Caco-2 (cell line): ENCODE results near the gene NUP98. TPM values are rescaled to one million over a fixed set of nuclear protein-coding genes. Genes with fewer than 3 reads are reported as not detected.

Source experiments
- BruUV-seq: library from RNA; stranded (reverse); fragments of 400-500 nt; replicated peaks from 2 replicates; lab custom pipeline; 2021; lab: Mats Ljungman, UMichigan
- CTCF ChIA-PET: fragments of 300-600 bp; sonication (Branson Sonifier 250); formaldehyde crosslinking; loops from one replicate; lab custom pipeline; 2022; ENCODE audit warnings: antibody characterized with exemption; lab: Charles Lee
- POLR2A ChIA-PET: fragments of 300-600 bp; sonication (Branson Sonifier 250); formaldehyde crosslinking; loops from one replicate; lab custom pipeline; 2022; ENCODE audit warnings: antibody characterized with exemption; lab: Charles Lee
- DNase-seq, 2 experiments: peaks; one replicate each; pipeline versions ENCODE4 v3.0.0 to v3.0.0-alpha.2; 2020 to 2022
- H3K27me3 ChIP-seq: replicated peaks from 2 replicates; pipeline ENCODE4 v1.6.0; 2011; ENCODE audit warnings: low read length; ENCODE audit not compliant: control insufficient read depth, insufficient read depth
- H3K36me3 ChIP-seq: 2 replicates; pipeline ENCODE4 v1.5.1; 2011; ENCODE audit warnings: low read length; ENCODE audit not compliant: control insufficient read depth, insufficient read depth
- H3K4me1 ChIP-seq: fragments of 250-450 bp; sonication (Bioruptor Pico); 2 replicates; pipeline ENCODE4 v1.5.1; 2020; ENCODE audit warnings: mild to moderate bottlenecking
- H3K4me3 ChIP-seq: 2 replicates; pipeline ENCODE4 v1.5.1; 2011; ENCODE audit warnings: low read depth, mild to moderate bottlenecking, control low read depth, low read length
- H3K9me3 ChIP-seq: fragments of 250-450 bp; sonication (Bioruptor Pico); 2 replicates; pipeline ENCODE4 v1.5.1; 2020; ENCODE audit warnings: mild to moderate bottlenecking, moderate library complexity
- H3K27ac Mint-ChIP-seq: one replicate; pipeline ENCODE4 v1.8.0; 2022; ENCODE audit warnings: mixed read lengths; ENCODE audit not compliant: unreplicated experiment
- H3K27me3 Mint-ChIP-seq: one replicate; pipeline ENCODE4 v1.8.0; 2022; ENCODE audit warnings: mixed read lengths; ENCODE audit not compliant: insufficient read depth, unreplicated experiment
- H3K36me3 Mint-ChIP-seq: one replicate; pipeline ENCODE4 v1.8.0; 2022; ENCODE audit warnings: mild to moderate bottlenecking, mixed read lengths; ENCODE audit not compliant: insufficient read depth, unreplicated experiment
- H3K4me1 Mint-ChIP-seq: one replicate; pipeline ENCODE4 v1.8.0; 2022; ENCODE audit warnings: low read depth, mixed read lengths; ENCODE audit not compliant: unreplicated experiment
- H3K4me3 Mint-ChIP-seq: one replicate; pipeline ENCODE4 v1.8.0; 2022; ENCODE audit warnings: mild to moderate bottlenecking, moderate library complexity, mixed read lengths; ENCODE audit not compliant: unreplicated experiment
- H3K9me3 Mint-ChIP-seq: one replicate; pipeline ENCODE4 v1.8.0; 2022; ENCODE audit warnings: mixed read lengths; ENCODE audit not compliant: unreplicated experiment
- intact Hi-C: fragments of 100-400 bp; cut with micrococcal nuclease; formaldehyde crosslinking; loops from one replicate; pipeline ENCODE4 v1.10.0; 2022; ENCODE audit not compliant: unreplicated experiment
- total RNA-seq: library from RNA; stranded (reverse); gene quantifications from 2 replicates; pipeline ENCODE4 v1.2.3, GENCODE V29; 2022
- TF ChIP-seq, protein P1 (sequence below), 2 experiments: fragments of 200-600 bp in 1 of 2; IDR thresholded peaks; 1 replicate in 1 of 2; 2 replicates in 1 of 2; pipeline versions ENCODE4 v1.5.1 to v1.8.0; 2011 to 2022; ENCODE audit warnings: antibody characterized with exemption in 1 of 2, control low read depth in 1 of 2, inconsistent platforms in 1 of 2, low read depth in 1 of 2, low read length in 1 of 2, mild to moderate bottlenecking in 1 of 2, moderate library complexity in 1 of 2; ENCODE audit not compliant: insufficient read depth in 1 of 2, severe bottlenecking in 1 of 2, unreplicated experiment in 1 of 2

NUP98 gene
- total RNA-seq, 1 experiment from 2014 or later = 146 TPM

DNA sequence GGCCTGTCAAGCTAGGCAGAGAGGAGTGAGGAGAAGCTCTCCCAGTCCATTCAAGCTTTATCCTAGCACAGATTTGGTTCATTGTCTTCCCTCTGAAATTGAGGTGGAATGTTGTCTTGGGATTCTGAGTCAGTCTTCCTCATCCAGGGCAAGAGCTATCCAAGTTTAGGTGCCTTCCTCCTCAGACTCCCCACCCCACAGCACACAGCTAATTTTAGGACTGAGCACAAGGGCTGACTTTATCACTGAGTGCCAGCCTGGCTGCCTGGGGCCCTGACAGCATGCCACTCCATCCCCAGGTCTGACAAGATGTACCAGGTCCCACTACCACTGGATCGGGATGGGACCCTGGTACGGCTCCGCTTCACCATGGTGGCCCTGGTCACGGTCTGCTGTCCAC lies 13.6 kb upstream of the NUP98 start:
- intact Hi-C loops = no loop called here
- Histone ChIP-seq H3K36me3 (no peaks in the 10 kb centered on the region; the same call in none of the 2 replicates), H3K27me3 (no peaks in the 10 kb centered on the region), H3K9me3 (no peaks in the 10 kb centered on the region), H3K4me3 (no peak overlapping the region), H3K4me1 (peaks cover 14% of the 10 kb centered on the region)
- BruUV-seq = no TSS peak
- no peak for DNase-seq
- no peak overlapping the region for H3K4me3 Mint-ChIP-seq
- TF ChIP-seq, protein P1, sequence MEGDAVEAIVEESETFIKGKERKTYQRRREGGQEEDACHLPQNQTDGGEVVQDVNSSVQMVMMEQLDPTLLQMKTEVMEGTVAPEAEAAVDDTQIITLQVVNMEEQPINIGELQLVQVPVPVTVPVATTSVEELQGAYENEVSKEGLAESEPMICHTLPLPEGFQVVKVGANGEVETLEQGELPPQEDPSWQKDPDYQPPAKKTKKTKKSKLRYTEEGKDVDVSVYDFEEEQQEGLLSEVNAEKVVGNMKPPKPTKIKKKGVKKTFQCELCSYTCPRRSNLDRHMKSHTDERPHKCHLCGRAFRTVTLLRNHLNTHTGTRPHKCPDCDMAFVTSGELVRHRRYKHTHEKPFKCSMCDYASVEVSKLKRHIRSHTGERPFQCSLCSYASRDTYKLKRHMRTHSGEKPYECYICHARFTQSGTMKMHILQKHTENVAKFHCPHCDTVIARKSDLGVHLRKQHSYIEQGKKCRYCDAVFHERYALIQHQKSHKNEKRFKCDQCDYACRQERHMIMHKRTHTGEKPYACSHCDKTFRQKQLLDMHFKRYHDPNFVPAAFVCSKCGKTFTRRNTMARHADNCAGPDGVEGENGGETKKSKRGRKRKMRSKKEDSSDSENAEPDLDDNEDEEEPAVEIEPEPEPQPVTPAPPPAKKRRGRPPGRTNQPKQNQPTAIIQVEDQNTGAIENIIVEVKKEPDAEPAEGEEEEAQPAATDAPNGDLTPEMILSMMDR (IDR thresholded peaks at IDR 0.05; ENCODE audit: insufficient read depth in 1 of 2, low read depth in 1 of 2, low read length in 1 of 2, severe bottlenecking in 1 of 2, unreplicated experiment in 1 of 2) = no peak
- ChIA-PET CTCF (no interaction called here), POLR2A (no interaction called here)
- peaks cover 11% of the 10 kb centered on the region for H3K4me1 Mint-ChIP-seq
- H3K27me3 Mint-ChIP-seq = no peaks in the 10 kb centered on the region
- H3K36me3 Mint-ChIP-seq = peaks cover 11% of the 10 kb centered on the region
- H3K9me3 Mint-ChIP-seq = no peaks in the 10 kb centered on the region
- no peak overlapping the region for H3K27ac Mint-ChIP-seq

DNA sequence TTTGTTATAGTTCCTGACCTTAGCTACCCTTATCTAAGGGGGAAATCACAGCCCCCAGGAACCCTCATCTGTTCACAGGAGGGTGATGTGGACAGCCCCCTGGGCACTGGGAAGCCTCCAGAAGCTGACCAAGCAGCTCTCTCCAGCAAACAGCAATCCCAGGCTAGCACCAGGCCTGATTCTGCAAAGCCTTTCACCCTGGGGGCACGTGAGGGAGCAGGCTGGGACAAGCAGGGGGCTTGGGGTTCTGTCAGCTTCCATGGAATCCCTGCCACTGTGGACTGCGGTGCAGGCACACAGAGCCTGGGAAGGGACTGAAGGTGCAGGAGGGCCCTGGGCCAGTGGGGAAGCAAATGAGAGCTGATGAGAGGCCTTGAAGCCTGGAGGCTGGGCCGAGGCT lies 13.1 kb upstream of the NUP98 start:
- Mint-ChIP-seq H3K4me3 (no peak overlapping the region), H3K9me3 (no peaks in the 10 kb centered on the region), H3K27me3 (no peaks in the 10 kb centered on the region), H3K4me1 (peaks cover 6% of the 10 kb centered on the region), H3K36me3 (peaks cover 11% of the 10 kb centered on the region), H3K27ac (no peak overlapping the region)
- no peak for DNase-seq
- TF ChIP-seq, protein P1 (IDR thresholded peaks at IDR 0.05; ENCODE audit: insufficient read depth in 1 of 2, low read depth in 1 of 2, low read length in 1 of 2, severe bottlenecking in 1 of 2, unreplicated experiment in 1 of 2) = no peak
- BruUV-seq = no TSS peak
- Histone ChIP-seq H3K4me1 (peaks cover 12% of the 10 kb centered on the region), H3K27me3 (no peaks in the 10 kb centered on the region), H3K4me3 (no peak overlapping the region), H3K36me3 (no peaks in the 10 kb centered on the region; the same call in none of the 2 replicates), H3K9me3 (no peaks in the 10 kb centered on the region)
- intact Hi-C loops = no loop called here
- POLR2A ChIA-PET = no interaction called here
- CTCF ChIA-PET = no interaction called here

DNA sequence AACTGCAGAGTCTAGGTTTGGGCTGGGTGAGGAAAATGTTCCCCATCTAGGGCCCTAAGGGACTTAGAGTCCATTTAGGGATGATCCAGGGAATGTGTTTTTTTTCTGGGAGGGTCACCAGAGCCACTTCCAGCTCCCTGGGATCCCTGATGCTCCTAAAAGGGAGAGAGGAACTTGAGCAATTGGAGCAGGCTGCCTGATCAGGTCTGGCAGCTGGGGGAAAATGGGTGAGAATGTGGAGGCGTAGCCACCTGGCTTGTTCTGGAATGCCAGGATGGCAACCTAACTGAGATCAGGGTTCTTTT lies 12.2 kb upstream of the NUP98 start:
- peak overlapping the region; percentile 93 for H3K27ac Mint-ChIP-seq
- BruUV-seq = no TSS peak
- ChIA-PET POLR2A (interaction anchor here (1.0 to 2.6 kb wide), 4 partner anchors 12 to 31 kb away, joined by 3 to 25 read pairs (median 6); partner anchors contain the start of genes NUP98 and RHOG), CTCF (interaction anchor here (0.9 to 2.8 kb wide), 11 partner anchors 10 to 431 kb away, joined by 3 to 39 read pairs (median 6); partner anchors contain the start of genes NUP98, RHOG, STIM1 and ZNF195)
- TF ChIP-seq, protein P1 (IDR thresholded peaks at IDR 0.05; ENCODE audit: insufficient read depth in 1 of 2, low read depth in 1 of 2, low read length in 1 of 2, severe bottlenecking in 1 of 2, unreplicated experiment in 1 of 2) = no peak
- H3K4me1 Mint-ChIP-seq = peaks cover 6% of the 10 kb centered on the region
- no peak overlapping the region for H3K4me3 ChIP-seq
- H3K36me3 ChIP-seq = no peaks in the 10 kb centered on the region; the same call in 1 of the 2 replicates
- no peaks in the 10 kb centered on the region for H3K27me3 ChIP-seq
- H3K36me3 Mint-ChIP-seq = peaks cover 11% of the 10 kb centered on the region
- no peaks in the 10 kb centered on the region for H3K9me3 Mint-ChIP-seq
- intact Hi-C loops = loop anchor here (1.0 to 5.0 kb wide), 6 partner anchors 12 to 112 kb away; partner anchors contain the start of gene NUP98
- no peak for DNase-seq
- H3K4me3 Mint-ChIP-seq = no peak overlapping the region
- no peaks in the 10 kb centered on the region for H3K27me3 Mint-ChIP-seq
- H3K9me3 ChIP-seq = no peaks in the 10 kb centered on the region
- peaks cover 12% of the 10 kb centered on the region for H3K4me1 ChIP-seq
